HepG2 (cell line): ENCODE data around the gene AXIN2. TPM values are rescaled to one million over a fixed set of nuclear protein-coding genes. Genes with fewer than 3 reads are reported as not detected.

Source experiments
- HIC2 ChIP-seq: sonication (generic); formaldehyde crosslinking; IDR thresholded peaks from 2 replicates; pipeline ENCODE4 v1.9.0; 2022; ENCODE audit warnings: low read depth, missing genetic modification reagents
- MED8 ChIP-seq: sonication (generic); formaldehyde crosslinking; IDR thresholded peaks from 2 replicates; pipeline ENCODE4 v1.8.1; 2023; ENCODE audit warnings: mild to moderate bottlenecking, missing genetic modification reagents; ENCODE audit not compliant: insufficient replicate concordance
- MIER3 ChIP-seq: IDR thresholded peaks from 2 replicates; pipeline ENCODE4 v1.6.1; 2016; ENCODE audit warnings: missing compliant biosample characterization, borderline replicate concordance
- MYC ChIP-seq: sonication (generic); formaldehyde crosslinking; IDR thresholded peaks from 2 replicates; pipeline ENCODE4 v1.9.0; 2021; ENCODE audit warnings: missing genetic modification reagents, borderline replicate concordance
- PPARG ChIP-seq: conservative IDR thresholded peaks from 2 replicates; pipeline ENCODE4 v1.6.1; 2016; ENCODE audit warnings: missing biosample characterization, missing genetic modification reagents
- TCF7L2 ChIP-seq: IDR thresholded peaks from 2 replicates; pipeline ENCODE4 v1.6.1; 2011; ENCODE audit warnings: mild to moderate bottlenecking, low read depth, low read length, moderate library complexity
- TFAP4 ChIP-seq: sonication (generic); IDR thresholded peaks from 2 replicates; pipeline ENCODE4 v1.6.1; 2016; ENCODE audit warnings: low read depth, borderline replicate concordance
- ZBTB43 ChIP-seq: sonication (generic); formaldehyde crosslinking; conservative IDR thresholded peaks from 2 replicates; pipeline ENCODE4 v1.4.0; 2020; ENCODE audit warnings: missing genetic modification reagents
- ZBTB7B ChIP-seq: sonication (generic); formaldehyde crosslinking; IDR thresholded peaks from 2 replicates; pipeline ENCODE4 v1.4.0; 2020; ENCODE audit warnings: missing genetic modification reagents
- ZNF225 ChIP-seq: sonication (generic); formaldehyde crosslinking; IDR thresholded peaks from 2 replicates; pipeline ENCODE4 v1.4.0; 2020; ENCODE audit warnings: mild to moderate bottlenecking, missing genetic modification reagents
- ZNF274 ChIP-seq: sonication (generic); formaldehyde crosslinking; IDR thresholded peaks from 2 replicates; pipeline ENCODE4 v1.5.1; 2020; ENCODE audit warnings: mild to moderate bottlenecking, missing genetic modification reagents
- ZNF558 ChIP-seq: sonication (generic); formaldehyde crosslinking; IDR thresholded peaks from 2 replicates; pipeline ENCODE4 v1.9.0; 2022; ENCODE audit warnings: mild to moderate bottlenecking, missing genetic modification reagents, borderline replicate concordance
- ZNF652 ChIP-seq: IDR thresholded peaks from 2 replicates; pipeline ENCODE4 v1.6.1; 2016; ENCODE audit warnings: low read depth, borderline replicate concordance
- ZNF687 ChIP-seq: sonication (generic); formaldehyde crosslinking; IDR thresholded peaks from 2 replicates; pipeline ENCODE4 v1.5.1; 2020; ENCODE audit warnings: mild to moderate bottlenecking, missing genetic modification reagents, moderate library complexity
- ZXDC ChIP-seq: sonication (generic); formaldehyde crosslinking; IDR thresholded peaks from 2 replicates; pipeline ENCODE4 v1.5.0; 2020; ENCODE audit warnings: mild to moderate bottlenecking, missing genetic modification reagents
- ZZZ3 ChIP-seq: sonication (generic); formaldehyde crosslinking; IDR thresholded peaks from 2 replicates; pipeline ENCODE4 v1.4.0; 2020; ENCODE audit warnings: missing genetic modification reagents, mild to moderate bottlenecking, borderline replicate concordance
- polyA plus RNA-seq, 8 experiments: library from polyadenylated mRNA; depleted of rRNA in 3 of 8; stranded (reverse) in 7 of 8; unstranded in 1 of 8; fragments of >200 nt; fragmentation: Illumina TruSeq in 4 of 8; extraction: Trizol in 4 of 8; gene quantifications; 2 replicates each; pipeline versions ENCODE4 v1.2.1 to v1.2.3, GENCODE V29; 2011 to 2016; ENCODE audit warnings: low read depth in 4 of 8, missing spikeins in 1 of 8, mixed read lengths in 1 of 8; ENCODE audit not compliant: insufficient read depth in 1 of 8
- total RNA-seq, 5 experiments: library from RNA; depleted of rRNA; stranded (reverse); fragments of >200 nt; fragmentation: Illumina TruSeq; extraction: Trizol; gene quantifications; 2 replicates each; pipeline ENCODE4 v1.2.3, GENCODE V29; 2016; ENCODE audit warnings: low read depth in 1 of 5

The AXIN2 gene
- total and polyA plus RNA-seq, 2 of the 13 experiments (the other 11 are each of a cell fraction or from before 2014, with no cell fraction given) = 58.6 to 63.4 TPM

- peak; percentile 82 for TF ChIP-seq ZNF687
- TF ChIP-seq ZNF652 = 0 out of 2 replicates have a peak, but pooled peaks have one; percentile 29
- TF ChIP-seq ZBTB7B (CRISPR knock-in tag) = peak; percentile 50; the same call in 1 of the 2 replicates
- no peak for TF ChIP-seq ZXDC
- no peak for TF ChIP-seq MYC (CRISPR knock-in tag)
- TF ChIP-seq ZNF558 (CRISPR knock-in tag) = no peak
- TF ChIP-seq ZNF274 (CRISPR knock-in tag) = 0 out of 2 replicates have a peak, but pooled peaks have one; percentile 47
- TF ChIP-seq ZZZ3 (CRISPR knock-in tag) = no peak
- TF ChIP-seq TCF7L2 = no peak
- peak; percentile 18; the same call in 1 of the 2 replicates for TF ChIP-seq ZBTB43 (CRISPR knock-in tag)
- TF ChIP-seq HIC2 (CRISPR knock-in tag) = no peak
- TF ChIP-seq MED8 (CRISPR knock-in tag) = no peak
- TF ChIP-seq TFAP4 = peak; percentile 32; the same call in 1 of the 2 replicates
- no peak for TF ChIP-seq MIER3 (CRISPR knock-in tag)
- TF ChIP-seq PPARG = 0 out of 2 replicates have a peak, but pooled peaks have one; percentile 13
- no peak for TF ChIP-seq ZNF225 (CRISPR knock-in tag)
These were observed 37.4 kb downstream of the AXIN2 start (continued) for GRCh38 chr17:65523853-65524664.
